Fibroblast of skin of left quadriceps (primary cell): Measurements from ENCODE around the gene GPR12.

Source experiments
- DNase-seq, 2 experiments: peaks; one replicate each; pipeline ENCODE4 v3.0.0-alpha.2; 2013; ENCODE audit warnings: low read depth in 2 of 2

The GPR12 gene

GRCh38 chr13:26759907-26760831, at the start of gene GPR12:
Gene GPR12 (minus strand): TSS chr13:26760786. CDS start chr13:26759827, 959 bp downstream.
- no peak for DNase-seq

- no peak for DNase-seq
These were observed 49.5 kb upstream of the GPR12 start for GRCh38 chr13:26810095-26810494.

- no peak for DNase-seq
These were observed 46.3 kb upstream of the GPR12 start for GRCh38 chr13:26806891-26807290.

DNA sequence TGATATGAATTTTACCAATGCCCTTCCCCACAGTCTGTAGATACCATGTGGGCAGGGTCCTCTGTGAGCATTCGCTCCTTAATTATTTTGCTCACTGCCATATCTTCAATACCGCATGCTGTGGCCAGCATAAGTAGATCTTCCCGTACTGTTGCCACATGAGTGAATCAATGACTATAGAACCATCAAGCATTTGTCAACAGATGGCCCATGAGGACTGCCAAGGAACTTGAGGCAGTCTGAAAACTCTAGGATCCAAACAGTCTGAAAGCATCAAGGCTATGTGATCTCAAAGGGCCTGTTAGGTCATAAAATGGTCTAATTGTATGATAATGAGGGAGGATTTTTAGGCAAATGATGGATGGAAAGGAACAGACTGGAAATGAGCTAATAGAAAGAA, 27.4 kb upstream of the GPR12 start:
- no peak for DNase-seq

DNA sequence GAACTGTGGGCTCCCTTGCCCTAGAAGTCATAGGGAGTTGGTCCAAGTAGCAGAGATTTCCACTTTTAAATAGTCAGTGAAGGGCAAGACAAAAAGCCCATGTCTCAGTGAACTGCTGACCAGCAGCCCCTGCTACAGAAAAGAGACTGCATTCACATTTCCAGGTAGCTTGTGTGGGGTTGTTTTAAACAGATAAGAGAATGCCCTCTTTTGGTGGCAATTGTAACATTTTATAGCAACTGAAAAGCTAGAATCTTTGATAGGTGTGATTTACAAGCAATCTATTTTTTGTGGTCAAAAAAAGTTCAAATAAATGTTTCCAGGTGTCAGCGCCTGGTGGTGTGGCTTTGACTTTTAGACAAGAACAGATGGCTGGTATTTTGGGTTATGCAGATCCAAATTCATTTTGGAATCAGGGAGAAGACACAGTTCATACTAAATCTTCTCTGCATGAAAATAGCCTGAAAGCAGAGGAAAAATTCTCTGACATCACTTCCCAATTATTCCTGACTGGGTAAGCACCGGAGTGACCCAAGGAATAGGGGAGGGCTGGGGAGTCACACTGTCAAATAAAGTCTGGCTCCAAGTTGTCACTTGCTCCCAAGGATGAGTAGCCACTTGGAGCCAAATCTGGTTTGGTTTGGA, 26.2 kb upstream of the GPR12 start:
- DNase-seq: no peak

DNA sequence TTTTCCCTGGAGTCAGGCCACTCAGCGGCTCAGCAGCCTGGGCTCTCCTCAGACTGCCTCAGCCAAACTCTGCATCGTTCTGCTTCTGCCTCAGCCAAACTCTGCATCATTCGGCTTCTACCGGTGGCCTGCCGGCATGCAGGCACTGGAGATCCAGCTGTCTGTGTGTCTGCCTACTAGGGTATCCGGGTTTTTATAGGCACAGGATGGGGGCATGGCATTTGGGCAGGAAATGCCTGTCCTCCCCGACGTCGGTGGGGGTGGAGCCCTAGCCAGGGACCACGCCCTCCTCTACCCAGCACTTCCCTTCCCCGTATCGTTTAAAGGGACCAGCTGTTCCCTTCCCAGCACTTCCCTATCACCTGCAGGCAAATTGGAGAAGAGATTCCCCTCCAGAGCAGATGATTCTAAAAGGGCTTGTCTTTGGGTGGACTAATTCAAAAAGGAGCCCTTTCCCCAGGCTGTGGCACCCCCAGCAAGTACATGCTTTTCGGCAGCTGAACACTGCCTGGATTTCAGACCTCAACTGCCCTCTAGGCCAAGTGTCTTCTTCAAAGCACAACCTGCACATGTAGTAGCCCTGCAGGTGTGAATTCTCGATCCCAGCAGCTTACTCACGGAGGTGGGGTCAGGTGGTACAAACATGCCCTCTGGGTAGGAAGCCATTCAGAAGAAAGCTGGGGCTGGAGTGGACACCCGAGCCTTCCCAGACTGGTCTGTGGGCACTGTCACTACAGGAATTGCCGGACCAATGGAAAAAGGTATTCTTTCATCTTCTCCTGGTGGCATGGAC, 25.4 kb upstream of the GPR12 start:
- DNase-seq: no peak

DNA sequence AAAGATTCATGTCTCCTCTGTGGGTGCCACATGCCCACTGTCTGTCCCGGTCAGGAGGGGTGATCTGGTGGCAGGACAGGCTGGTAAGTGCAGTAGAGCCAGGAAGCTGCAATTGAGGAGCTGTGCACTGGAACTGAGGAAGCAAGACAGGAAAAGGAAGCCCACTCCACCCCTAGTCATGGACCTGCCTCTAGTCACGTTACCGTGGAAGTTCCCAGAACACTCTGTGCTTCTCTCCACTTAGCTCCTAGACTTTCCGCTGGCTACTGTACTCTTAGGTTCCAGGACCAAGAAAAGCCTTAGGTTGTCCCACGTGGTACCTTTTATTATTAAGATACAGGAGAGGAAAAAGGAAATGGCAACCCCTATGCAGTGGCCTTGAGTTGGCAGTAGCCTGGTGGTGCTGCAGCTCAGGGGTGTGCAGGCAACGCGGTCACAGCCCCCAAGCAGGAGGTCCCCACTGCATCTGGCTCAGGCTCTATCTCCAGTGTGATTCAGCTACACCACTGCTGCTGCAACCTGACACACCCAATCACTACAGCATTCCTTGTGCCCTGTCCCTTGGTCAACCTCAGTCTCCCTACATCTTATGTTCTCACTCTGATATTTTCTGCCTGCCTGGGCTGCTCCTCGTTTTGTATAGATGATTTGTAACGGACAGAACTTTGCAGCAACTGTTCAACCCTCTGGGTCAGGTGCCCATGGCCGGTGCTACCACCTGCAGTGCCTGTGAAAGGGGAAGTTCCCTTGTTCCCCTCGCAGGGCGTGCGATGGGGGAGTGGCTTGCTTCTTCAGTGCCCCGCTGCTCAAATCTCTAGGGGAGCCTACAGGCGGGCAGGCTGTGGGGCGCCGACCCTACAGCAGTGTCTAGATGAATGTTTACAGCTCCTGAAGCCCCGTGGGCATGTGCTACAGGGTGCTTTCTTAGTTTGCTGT, 24.4 kb upstream of the GPR12 start:
- DNase-seq: no peak

GRCh38 chr13:26780411-26780810, 19.8 kb upstream of the GPR12 start:
- DNase-seq: no peak

- no peak for DNase-seq
These were observed 18.7 kb upstream of the GPR12 start for GRCh38 chr13:26779321-26779720.

- DNase-seq: no peak
These were observed 11.9 kb upstream of the GPR12 start for GRCh38 chr13:26772531-26772930.

- no peak for DNase-seq
These were observed 11.2 kb upstream of the GPR12 start for GRCh38 chr13:26771796-26772195.

GRCh38 chr13:26762745-26763345, 2.3 kb upstream of the GPR12 start:
- no peak for DNase-seq

GRCh38 chr13:26760832-26761582, 421 bp upstream of the GPR12 start:
- no peak for DNase-seq

DNA sequence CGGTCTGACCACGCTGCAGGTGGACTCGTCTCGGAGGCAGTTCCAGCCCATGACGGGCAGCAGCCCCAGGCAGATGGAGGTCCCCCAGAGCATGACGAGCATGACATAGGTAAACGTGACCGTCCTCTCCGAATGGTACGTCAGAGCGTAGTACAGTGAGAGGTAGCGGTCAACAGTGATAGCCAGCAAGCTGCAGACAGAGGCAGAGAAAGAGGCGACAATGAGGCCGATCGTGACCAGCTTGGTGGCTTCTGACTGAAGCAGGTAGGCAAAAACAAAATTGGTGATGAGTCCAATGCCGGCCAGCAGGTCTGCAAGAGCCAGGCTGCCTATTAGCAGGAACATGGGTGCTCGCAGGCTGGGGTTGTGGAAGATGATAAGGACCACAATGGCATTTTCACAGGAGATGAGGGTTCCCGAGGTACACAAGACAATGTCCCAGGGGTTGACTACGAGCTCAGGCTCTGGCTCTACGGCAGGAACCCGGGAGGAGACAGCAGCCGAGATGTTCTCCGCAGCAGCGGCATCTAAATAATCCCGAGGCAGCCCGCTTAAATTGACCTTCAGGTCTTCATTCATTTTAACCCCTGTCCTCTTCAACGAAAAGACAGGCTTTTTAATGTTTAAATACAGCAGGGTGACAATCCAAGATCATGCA, 1.2 kb downstream of the GPR12 start:
- no peak for DNase-seq

DNA sequence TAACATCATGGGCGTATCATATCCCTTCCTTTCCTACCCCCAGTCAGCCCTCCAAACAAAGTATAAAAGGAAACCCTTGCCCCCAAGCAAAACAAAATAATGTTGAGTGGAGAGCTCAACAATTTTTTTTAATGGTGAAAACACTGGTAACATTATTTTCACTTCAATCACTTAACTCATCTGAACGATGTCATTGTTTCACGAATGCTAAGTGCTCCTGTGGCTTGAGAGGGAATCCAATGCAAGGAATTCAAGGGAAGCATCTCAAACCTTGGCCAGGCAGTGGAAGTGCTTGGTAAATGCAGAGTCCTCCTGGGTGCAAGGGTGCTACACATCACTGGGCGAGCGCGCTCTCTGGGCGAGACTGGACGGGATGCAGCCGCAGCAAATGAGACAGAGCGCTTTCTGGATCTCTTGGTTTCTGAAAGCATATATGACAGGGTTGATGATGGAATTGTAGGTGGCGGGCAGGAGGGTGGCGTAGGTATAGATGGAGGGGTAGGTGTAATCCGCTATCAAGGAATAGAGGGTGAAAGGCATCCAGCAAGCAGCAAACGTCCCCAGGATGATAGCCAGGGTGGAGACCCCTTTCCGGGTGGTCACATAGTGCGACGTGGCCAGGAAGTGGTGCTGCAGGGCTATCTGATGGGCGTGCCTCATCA, 2.0 kb downstream of the GPR12 start:
- DNase-seq: no peak

- DNase-seq: no peak
These were observed 3.6 kb downstream of the GPR12 start for GRCh38 chr13:26756961-26757360.

GRCh38 chr13:26752671-26753070, 7.9 kb downstream of the GPR12 start:
- no peak for DNase-seq

DNA sequence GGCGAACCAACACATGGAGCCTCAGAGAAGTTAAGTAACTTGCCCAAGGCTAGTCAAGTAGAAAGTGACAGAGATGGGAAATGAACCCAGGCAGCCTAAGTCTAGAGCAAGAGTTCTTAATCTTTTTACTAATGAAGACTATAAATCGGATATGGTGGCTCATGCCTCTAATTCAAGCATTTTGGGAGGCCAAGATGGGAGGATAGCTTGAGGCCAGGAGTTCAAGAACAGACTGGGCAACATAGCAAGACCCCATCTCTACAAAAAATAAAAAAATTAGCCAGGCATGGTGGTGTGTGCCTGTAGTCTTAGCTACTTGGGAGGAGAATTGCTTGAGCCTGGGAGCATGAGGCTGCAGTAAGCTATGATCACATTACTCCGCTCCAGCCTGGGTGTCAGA, 10.7 kb downstream of the GPR12 start:
- DNase-seq: no peak

DNA sequence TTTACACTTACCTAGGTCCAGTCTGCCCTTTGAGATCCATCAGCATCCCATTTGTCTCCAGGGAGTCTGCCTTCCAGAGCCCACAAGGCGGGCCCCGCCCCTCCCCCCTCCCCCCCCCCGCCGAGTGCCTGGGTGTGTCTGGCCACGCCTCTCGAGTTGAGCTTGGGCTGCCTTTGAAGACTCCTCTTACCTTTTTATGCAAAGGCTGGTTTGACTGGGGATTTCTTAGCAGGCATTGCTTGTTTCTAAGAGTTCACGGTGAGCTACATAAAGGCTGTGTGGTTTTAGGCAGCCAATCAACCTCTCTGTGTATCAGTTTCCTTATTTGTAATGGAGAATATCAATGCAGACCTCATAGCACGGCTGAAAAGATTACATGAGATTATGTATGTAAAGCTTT, 11.3 kb downstream of the GPR12 start:
- no peak for DNase-seq
